K562 treated with DMSO at 1 percent for 24 hours (cell line): ENCODE measurements around the gene RNF149. TPM values are rescaled to one million over a fixed set of nuclear protein-coding genes. Genes with fewer than 3 reads are reported as not detected.

Source experiments
- total RNA-seq: library from RNA; unstranded; fragments of 300-600 nt; gene quantifications from 2 replicates; pipeline ENCODE4 v1.2.3, GENCODE V29; 2022; ENCODE audit warnings: low read depth; ENCODE audit not compliant: insufficient read depth

Gene RNF149, protein sequence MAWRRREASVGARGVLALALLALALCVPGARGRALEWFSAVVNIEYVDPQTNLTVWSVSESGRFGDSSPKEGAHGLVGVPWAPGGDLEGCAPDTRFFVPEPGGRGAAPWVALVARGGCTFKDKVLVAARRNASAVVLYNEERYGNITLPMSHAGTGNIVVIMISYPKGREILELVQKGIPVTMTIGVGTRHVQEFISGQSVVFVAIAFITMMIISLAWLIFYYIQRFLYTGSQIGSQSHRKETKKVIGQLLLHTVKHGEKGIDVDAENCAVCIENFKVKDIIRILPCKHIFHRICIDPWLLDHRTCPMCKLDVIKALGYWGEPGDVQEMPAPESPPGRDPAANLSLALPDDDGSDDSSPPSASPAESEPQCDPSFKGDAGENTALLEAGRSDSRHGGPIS
- 11.9 and 14.1 TPM in 2 replicates for total RNA-seq

DNA sequence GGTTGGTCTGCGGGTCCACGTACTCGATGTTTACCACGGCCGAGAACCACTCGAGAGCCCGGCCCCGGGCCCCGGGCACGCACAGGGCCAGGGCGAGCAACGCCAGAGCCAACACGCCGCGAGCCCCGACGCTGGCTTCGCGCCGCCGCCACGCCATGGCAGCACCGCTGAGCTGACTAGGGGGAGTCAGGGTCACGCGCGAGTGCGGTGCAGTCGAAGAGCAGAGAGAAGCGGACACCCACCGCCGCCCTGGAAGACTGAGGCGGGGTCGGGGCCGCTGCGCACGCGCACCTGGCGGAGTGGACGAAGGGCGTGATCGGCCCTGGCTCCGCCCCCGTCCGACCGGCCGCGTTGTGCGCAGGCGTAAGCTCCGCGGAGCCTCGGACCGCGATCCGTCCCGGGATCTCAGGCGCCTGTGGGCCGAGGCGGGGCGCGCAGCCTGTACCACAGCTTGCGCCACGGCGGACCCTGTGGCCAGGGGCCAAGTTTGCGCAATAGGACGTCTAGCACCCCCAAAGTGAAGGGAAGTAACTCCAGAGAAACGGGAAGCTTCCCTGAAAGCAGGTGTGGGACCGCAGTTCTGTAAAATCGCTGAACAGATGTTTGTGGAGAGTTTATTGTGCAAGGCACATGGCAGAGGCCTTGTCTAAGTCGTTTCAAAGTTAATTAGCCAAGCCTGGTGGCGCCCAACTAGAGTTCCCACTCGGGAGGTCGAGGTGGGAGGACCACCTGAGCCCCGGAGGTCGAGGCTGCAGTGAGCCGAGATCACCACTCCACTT lies at the start of gene RNF149:
RNF149 (minus strand) TSS at position 270 of the 779 bp plus-strand sequence; CDS start at position 157, 113 bp downstream.

DNA sequence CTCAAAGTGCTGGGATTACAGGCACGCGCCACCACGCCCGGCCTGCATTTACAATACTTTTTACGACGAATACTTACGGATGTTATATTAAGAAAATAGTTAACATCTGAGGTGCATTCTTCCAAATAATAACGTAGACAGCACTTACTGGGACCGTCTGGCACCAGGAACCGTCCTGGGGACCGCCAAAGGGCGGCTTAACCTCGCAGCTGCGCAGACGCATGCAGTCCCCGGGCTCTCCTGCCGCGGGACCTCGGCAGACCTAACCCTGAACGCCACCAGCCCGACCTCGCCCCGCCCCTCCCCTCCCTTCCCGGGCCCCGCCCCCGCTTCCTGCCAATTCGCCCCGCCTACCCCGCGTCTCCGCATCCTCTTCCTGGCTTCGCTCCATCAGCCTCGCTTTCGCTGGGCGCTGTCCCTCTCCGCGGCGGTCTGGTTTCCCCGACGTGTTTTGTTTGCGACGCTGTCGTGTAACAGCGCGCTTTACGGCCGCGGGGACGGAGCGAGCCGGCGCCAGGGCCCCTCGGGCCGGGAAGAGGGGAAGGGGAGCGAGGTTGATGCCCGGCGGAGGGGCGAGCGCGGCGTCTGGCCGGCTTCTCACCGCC lies 56.0 kb downstream of the RNF149 start, which contains the start of gene CNOT11:
CNOT11 (plus strand) TSS at position 479 of the 605 bp plus-strand sequence; CDS start at position 558, 79 bp downstream.

Other genes with a start within 250 kb of the RNF149 start
- gene TBC1D8, start 157.3 kb downstream of the RNF149 start, total RNA-seq: 3.6 and 5.3 TPM in 2 replicates
- gene CNOT11, start 55.8 kb downstream of the RNF149 start, total RNA-seq: 48.0 and 50.2 TPM in 2 replicates
- not detected in 2 replicates for gene CREG2, start 78.8 kb upstream of the RNF149 start, total RNA-seq
- not detected in 2 replicates for gene RFX8, start 166.4 kb upstream of the RNF149 start, total RNA-seq